Measurements from ENCODE around the gene HIP1. TPM values are rescaled to one million over a fixed set of nuclear protein-coding genes. Genes with fewer than 3 reads are reported as not detected.
"Not testable (repeated sequence)": the region's sequence is repeated elsewhere in the genome, so short reads cannot be mapped to it uniquely, and the experiment has no call there.

HIP1 gene
- total RNA-seq, 1 donor from 2014 or later, result 65.5 TPM

DNA sequence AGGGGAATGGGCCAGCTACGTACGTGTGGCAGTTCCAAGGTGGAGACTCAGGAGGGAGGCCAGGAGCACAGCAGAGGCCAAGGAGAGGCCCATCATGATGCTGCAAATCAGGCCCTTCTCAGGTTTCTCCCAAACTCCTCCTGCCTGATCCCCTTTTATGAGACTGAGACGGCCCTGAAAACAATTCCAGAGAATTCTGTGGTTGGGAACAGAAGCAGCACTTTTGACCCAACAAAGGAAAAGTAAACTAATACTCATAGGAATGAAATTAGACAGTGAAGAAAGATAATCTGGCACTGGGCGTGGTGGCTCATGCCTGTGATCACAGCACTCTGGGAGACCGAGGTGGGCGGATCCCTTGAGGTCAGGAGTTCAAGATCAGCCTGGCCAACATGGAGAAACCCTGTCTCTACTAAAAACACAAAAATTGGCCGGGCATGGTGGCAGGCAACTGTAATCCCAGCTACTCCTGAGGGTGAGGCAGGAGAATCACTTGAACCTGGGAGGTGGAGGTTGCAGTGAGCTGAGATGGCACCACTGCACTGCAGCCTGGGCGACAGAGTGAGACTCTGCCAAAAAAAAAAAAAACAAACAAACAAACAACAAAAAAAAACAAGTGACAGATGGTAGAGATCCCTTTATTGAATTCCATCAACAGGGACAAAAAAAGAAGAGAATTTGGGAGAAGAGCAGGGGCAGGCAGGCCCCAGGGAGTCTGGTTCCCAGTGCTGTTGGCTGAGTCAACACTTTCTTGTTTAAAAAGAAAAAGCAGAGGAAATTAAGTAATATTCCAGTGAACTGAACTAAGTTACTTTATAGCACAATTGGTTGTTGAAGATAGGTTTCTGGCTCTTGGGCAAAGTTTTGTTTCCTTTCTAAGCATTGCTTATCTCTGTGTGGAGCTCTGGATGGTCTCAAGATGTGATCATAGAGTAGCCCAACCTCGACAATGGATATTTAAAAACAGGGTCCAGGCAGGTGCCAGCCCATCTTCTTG is 33.6 kb upstream of the HIP1 start, which contains the start of gene CCL26:
Gene CCL26 (minus strand): TSS at position 131 of the 997 bp plus-strand sequence. CDS start 35 bp downstream, at position 96.
- no peaks in the 10 kb centered on the region for H3K27me3 Mint-ChIP-seq (ENCODE audit: unreplicated experiment)
- no peak within 1 kb of the TSS for H3K4me3 Mint-ChIP-seq (ENCODE audit: unreplicated experiment)
- no peaks in the 10 kb centered on the region for H3K36me3 Mint-ChIP-seq (ENCODE audit: unreplicated experiment)
- H3K4me1 Mint-ChIP-seq (ENCODE audit: low read depth, unreplicated experiment), result peaks cover 4% of the 10 kb centered on the region
- TF ChIP-seq, protein P1, sequence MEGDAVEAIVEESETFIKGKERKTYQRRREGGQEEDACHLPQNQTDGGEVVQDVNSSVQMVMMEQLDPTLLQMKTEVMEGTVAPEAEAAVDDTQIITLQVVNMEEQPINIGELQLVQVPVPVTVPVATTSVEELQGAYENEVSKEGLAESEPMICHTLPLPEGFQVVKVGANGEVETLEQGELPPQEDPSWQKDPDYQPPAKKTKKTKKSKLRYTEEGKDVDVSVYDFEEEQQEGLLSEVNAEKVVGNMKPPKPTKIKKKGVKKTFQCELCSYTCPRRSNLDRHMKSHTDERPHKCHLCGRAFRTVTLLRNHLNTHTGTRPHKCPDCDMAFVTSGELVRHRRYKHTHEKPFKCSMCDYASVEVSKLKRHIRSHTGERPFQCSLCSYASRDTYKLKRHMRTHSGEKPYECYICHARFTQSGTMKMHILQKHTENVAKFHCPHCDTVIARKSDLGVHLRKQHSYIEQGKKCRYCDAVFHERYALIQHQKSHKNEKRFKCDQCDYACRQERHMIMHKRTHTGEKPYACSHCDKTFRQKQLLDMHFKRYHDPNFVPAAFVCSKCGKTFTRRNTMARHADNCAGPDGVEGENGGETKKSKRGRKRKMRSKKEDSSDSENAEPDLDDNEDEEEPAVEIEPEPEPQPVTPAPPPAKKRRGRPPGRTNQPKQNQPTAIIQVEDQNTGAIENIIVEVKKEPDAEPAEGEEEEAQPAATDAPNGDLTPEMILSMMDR (IDR thresholded peaks at IDR 0.05; ENCODE audit: partially characterized antibody, unreplicated experiment), result no peak
- no peaks in the 10 kb centered on the region for H3K9me3 Mint-ChIP-seq (ENCODE audit: unreplicated experiment)
- H3K27ac Mint-ChIP-seq (ENCODE audit: unreplicated experiment), result no peak within 1 kb of the TSS
- no peak for DNase-seq

DNA sequence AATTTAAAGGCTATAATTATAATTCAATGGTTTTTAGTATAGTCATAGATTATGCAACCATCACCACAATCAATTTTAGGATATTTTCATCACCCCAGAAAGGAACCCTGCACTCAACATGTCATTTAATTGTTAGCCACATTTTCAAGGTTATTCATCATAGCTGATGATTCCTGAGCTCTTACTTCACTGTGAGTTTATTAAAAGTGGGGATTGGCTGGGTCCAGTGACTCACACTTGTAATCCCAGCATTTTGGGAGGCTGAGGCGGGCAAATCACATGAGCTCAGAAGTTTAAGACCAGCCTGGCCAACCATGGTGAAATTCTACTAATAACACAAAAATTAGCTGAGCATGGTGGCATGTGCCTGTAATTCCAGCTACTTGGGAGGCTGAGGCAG is 32.5 kb upstream of the HIP1 start:
- peaks cover 4% of the 10 kb centered on the region for H3K4me1 Mint-ChIP-seq (ENCODE audit: low read depth, unreplicated experiment)
- no peak overlapping the region for H3K27ac Mint-ChIP-seq (ENCODE audit: unreplicated experiment)

DNA sequence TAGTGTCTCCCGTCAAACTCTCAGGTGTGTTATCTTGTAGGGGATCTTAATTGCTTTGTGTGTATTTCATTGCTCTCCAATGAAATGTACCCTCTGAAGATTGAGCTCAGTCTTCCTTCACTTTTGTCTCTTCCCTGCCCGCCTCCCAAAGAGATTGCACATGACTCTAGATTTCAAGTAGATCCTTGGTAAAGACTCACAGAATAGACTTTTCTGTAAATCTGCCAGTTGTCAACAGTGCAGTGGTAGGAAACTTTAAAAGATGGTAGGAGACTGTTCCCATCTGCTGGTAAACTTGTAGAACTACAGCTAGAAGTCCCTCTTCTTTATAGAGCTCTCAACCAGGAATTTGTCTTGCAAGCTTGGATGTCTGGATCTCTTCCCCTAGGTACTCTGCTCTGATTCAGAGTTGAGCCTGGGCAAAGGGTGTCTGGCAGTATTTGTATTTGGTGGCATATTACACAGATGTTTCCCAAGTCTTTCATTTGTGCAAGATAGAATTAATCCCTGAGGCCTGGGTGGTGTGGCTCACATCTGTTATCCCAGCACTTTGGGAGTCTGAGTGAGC is 23.7 kb upstream of the HIP1 start:
- Mint-ChIP-seq H3K9me3 (ENCODE audit: unreplicated experiment) (no peaks in the 10 kb centered on the region), H3K4me1 (ENCODE audit: low read depth, unreplicated experiment) (no peaks in the 10 kb centered on the region)
- no peak for DNase-seq

More for the DNA sequence above, 32.5 kb upstream of the HIP1 start:
- H3K36me3 Mint-ChIP-seq (ENCODE audit: unreplicated experiment), result no peaks in the 10 kb centered on the region
- DNase-seq, result no peak
- no peak overlapping the region for H3K4me3 Mint-ChIP-seq (ENCODE audit: unreplicated experiment)
- H3K27me3 Mint-ChIP-seq (ENCODE audit: unreplicated experiment), result no peaks in the 10 kb centered on the region
- no peaks in the 10 kb centered on the region for H3K9me3 Mint-ChIP-seq (ENCODE audit: unreplicated experiment)
- TF ChIP-seq, protein P1 (IDR thresholded peaks at IDR 0.05; ENCODE audit: partially characterized antibody, unreplicated experiment), result no peak

DNA sequence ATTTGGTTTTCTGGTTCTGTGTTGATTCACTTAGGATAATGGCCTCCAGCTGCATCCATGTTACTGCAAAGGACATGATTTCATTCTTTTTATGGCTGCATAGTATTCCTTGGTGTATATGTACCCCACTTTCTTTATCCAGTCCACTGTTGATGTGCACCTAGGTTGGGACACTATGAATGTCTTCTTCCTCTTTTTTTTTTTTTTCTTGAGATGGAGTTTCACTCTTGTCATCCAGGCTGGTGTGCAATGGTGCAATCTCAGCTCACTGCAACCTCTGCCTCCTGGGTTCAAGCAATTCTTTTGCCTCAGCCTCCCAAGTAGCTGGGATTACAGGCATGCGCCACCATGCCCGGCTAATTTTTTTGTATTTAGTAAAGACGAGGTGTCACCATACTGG is 23.1 kb upstream of the HIP1 start:
- H3K27ac Mint-ChIP-seq (ENCODE audit: unreplicated experiment); H3K27me3 Mint-ChIP-seq (ENCODE audit: unreplicated experiment); H3K9me3 Mint-ChIP-seq (ENCODE audit: unreplicated experiment); H3K4me3 Mint-ChIP-seq (ENCODE audit: unreplicated experiment); H3K4me1 Mint-ChIP-seq (ENCODE audit: low read depth, unreplicated experiment); DNase-seq; H3K36me3 Mint-ChIP-seq (ENCODE audit: unreplicated experiment): not testable (repeated sequence)

More for the DNA sequence above, 23.7 kb upstream of the HIP1 start:
- Mint-ChIP-seq H3K4me3 (ENCODE audit: unreplicated experiment) (no peak overlapping the region), H3K27ac (ENCODE audit: unreplicated experiment) (no peak overlapping the region), H3K36me3 (ENCODE audit: unreplicated experiment) (no peaks in the 10 kb centered on the region), H3K27me3 (ENCODE audit: unreplicated experiment) (no peaks in the 10 kb centered on the region)
- TF ChIP-seq, protein P1 (IDR thresholded peaks at IDR 0.05; ENCODE audit: partially characterized antibody, unreplicated experiment), result peak; percentile 69

DNA sequence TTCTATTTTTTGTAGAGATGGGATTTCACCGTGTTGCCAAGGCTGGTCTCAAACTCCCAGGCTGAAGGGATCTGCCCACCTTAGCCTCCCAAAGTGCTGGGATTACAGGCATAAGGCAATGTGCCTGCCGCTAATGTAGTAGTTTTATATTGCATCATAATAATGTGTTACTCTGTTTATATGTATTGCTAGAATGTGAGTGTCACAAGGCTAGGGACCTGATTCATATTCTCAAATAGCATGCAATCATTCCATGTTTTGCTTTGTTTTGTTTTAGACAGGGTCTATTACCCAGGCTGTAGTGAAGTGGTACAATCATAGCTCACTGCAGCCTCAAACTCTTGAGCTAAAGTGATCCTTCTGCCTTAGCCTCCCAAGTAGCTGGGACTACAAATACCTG is 19.8 kb upstream of the HIP1 start:
- H3K9me3 Mint-ChIP-seq (ENCODE audit: unreplicated experiment), result peaks cover 3% of the 10 kb centered on the region
- TF ChIP-seq, protein P1 (IDR thresholded peaks at IDR 0.05; ENCODE audit: partially characterized antibody, unreplicated experiment), result no peak
- peaks cover 2% of the 10 kb centered on the region for H3K27me3 Mint-ChIP-seq (ENCODE audit: unreplicated experiment)
- no peak overlapping the region for H3K27ac Mint-ChIP-seq (ENCODE audit: unreplicated experiment)
- no peak overlapping the region for H3K4me3 Mint-ChIP-seq (ENCODE audit: unreplicated experiment)
- peaks cover 3% of the 10 kb centered on the region for H3K4me1 Mint-ChIP-seq (ENCODE audit: low read depth, unreplicated experiment)
- DNase-seq, result no peak
- H3K36me3 Mint-ChIP-seq (ENCODE audit: unreplicated experiment), result no peaks in the 10 kb centered on the region

All from glutamatergic neuron (in vitro differentiated cells).